Iris pigment epithelial cell (primary cell): ENCODE results near the gene KIF7.
A peak's percentile ranks its signal among the peaks of the same experiment; 100 is the strongest.
"Not testable (repeated sequence)": the region's sequence is repeated elsewhere in the genome, so short reads cannot be mapped to it uniquely, and the experiment has no call there.

Source experiments
- DNase-seq: peaks from one replicate; pipeline ENCODE4 v3.0.0-alpha.2; 2011; ENCODE audit warnings: low read depth

Gene KIF7

GRCh38 chr15:89654847-89655805, at the start of gene KIF7:
KIF7 (minus strand) TSS chr15:89655467; CDS start chr15:89652930, 2,537 bp downstream.
- peak; percentile 49 for DNase-seq

- no peak for DNase-seq
Observed at GRCh38 chr15:89704411-89704810, 49.1 kb upstream of the KIF7 start.

GRCh38 chr15:89695198-89695597, 39.9 kb upstream of the KIF7 start:
- DNase-seq = no peak

GRCh38 chr15:89693696-89694095, 38.4 kb upstream of the KIF7 start:
- no peak for DNase-seq

- no peak for DNase-seq
Observed at GRCh38 chr15:89693091-89693490, 37.8 kb upstream of the KIF7 start.

- DNase-seq = peak; percentile 55
Observed at GRCh38 chr15:89690276-89691218, 35.3 kb upstream of the KIF7 start, which contains the start of the genes PEX11A and WDR93. PEX11A (minus strand) TSS chr15:89690754; CDS start chr15:89690632, 122 bp downstream. WDR93 (plus strand) TSS chr15:89690811; CDS start chr15:89701747, 10,936 bp downstream.

- not testable (repeated sequence) for DNase-seq
Observed at GRCh38 chr15:89689930-89690275, 34.6 kb upstream of the KIF7 start.

- DNase-seq = no peak
Observed at GRCh38 chr15:89686522-89686921, 31.3 kb upstream of the KIF7 start.

GRCh38 chr15:89685995-89686394, 30.7 kb upstream of the KIF7 start:
- no peak for DNase-seq

- DNase-seq = no peak
Observed at GRCh38 chr15:89681146-89681545, 25.9 kb upstream of the KIF7 start.

GRCh38 chr15:89680282-89680873, 25.1 kb upstream of the KIF7 start:
- peak; percentile 77 for DNase-seq

GRCh38 chr15:89679212-89679611, 23.9 kb upstream of the KIF7 start, which contains the start of gene PLIN1:
PLIN1 (minus strand) TSS chr15:89679367; CDS start chr15:89677489, 1,878 bp downstream.
- DNase-seq = no peak

- DNase-seq = no peak
Observed at GRCh38 chr15:89677381-89677780, 22.1 kb upstream of the KIF7 start.

- no peak for DNase-seq
Observed at GRCh38 chr15:89675606-89676005, 20.3 kb upstream of the KIF7 start.

GRCh38 chr15:89674526-89674925, 19.3 kb upstream of the KIF7 start:
- DNase-seq = no peak

GRCh38 chr15:89673165-89673512, 17.9 kb upstream of the KIF7 start:
- peak; percentile 31 for DNase-seq

GRCh38 chr15:89672221-89673164, 17.2 kb upstream of the KIF7 start:
- DNase-seq = peak; percentile 45

- DNase-seq = no peak
Observed at GRCh38 chr15:89671687-89672086, 16.4 kb upstream of the KIF7 start.

GRCh38 chr15:89670971-89671560, 15.8 kb upstream of the KIF7 start:
- no peak for DNase-seq

GRCh38 chr15:89669941-89670340, 14.7 kb upstream of the KIF7 start:
- DNase-seq = no peak
